Gastroesophageal sphincter (tissue), 4 donors: ENCODE results near the gene TSPAN5. TPM values are rescaled to one million over a fixed set of nuclear protein-coding genes. Genes with fewer than 3 reads are reported as not detected.

Source experiments
- ATAC-seq: fragments of 150-250 bp; one replicate; pipeline ENCODE4 v1.9.1; 2016; ENCODE audit warnings: mild to moderate bottlenecking, moderate library complexity
- H3K27ac ChIP-seq, 4 donors: fragments of 200-600 bp; sonication (generic) in 3 of 4; 1 replicate in 3 of 4; 2 replicates in 1 of 4; pipeline ENCODE4 v1.5.1; 2016 to 2019
- H3K27me3 ChIP-seq: fragments of 200-600 bp; sonication (generic); one replicate; pipeline ENCODE4 v1.5.1; 2019
- H3K36me3 ChIP-seq, 2 donors: fragments of 200-600 bp; sonication (generic); one replicate each; pipeline ENCODE4 v1.5.1; 2019; ENCODE audit warnings: control low read depth in 1 of 2
- H3K4me1 ChIP-seq, 3 donors: fragments of 200-600 bp; sonication (generic); 1 replicate in 2 of 3; 2 replicates in 1 of 3; pipeline ENCODE4 v1.5.1; 2016 to 2019; ENCODE audit warnings: control low read depth in 2 of 3
- H3K4me3 ChIP-seq, 2 donors: fragments of 200-600 bp; sonication (generic); one replicate each; pipeline ENCODE4 v1.5.1; 2019; ENCODE audit warnings: mild to moderate bottlenecking in 1 of 2, moderate library complexity in 1 of 2
- H3K9me3 ChIP-seq, 3 donors: fragments of 200-600 bp; sonication (generic); one replicate each; pipeline ENCODE4 v1.5.1; 2017 to 2019; ENCODE audit warnings: control low read depth in 2 of 3
- CTCF ChIP-seq, 4 experiments: fragments of 200-600 bp in 2 of 4; fragments of 450-650 bp in 2 of 4; sonication (generic) in 1 of 4; IDR thresholded peaks; one replicate each; pipeline ENCODE4 v1.5.1; 2017 to 2019; ENCODE audit warnings: antibody characterized with exemption in 4 of 4, mild to moderate bottlenecking in 2 of 4, moderate library complexity in 2 of 4
- EP300 ChIP-seq: sonication (generic); formaldehyde crosslinking; IDR thresholded peaks from one replicate; pipeline ENCODE4 v1.6.1; 2017; ENCODE audit warnings: antibody characterized with exemption, mild to moderate bottlenecking
- POLR2A ChIP-seq, 2 donors: fragments of 450-650 bp; IDR thresholded peaks; one replicate each; pipeline ENCODE4 v1.6.1; 2017; ENCODE audit warnings: antibody characterized with exemption in 2 of 2, mild to moderate bottlenecking in 2 of 2, moderate library complexity in 1 of 2
- POLR2AphosphoS5 ChIP-seq: sonication (generic); formaldehyde crosslinking; IDR thresholded peaks from one replicate; pipeline ENCODE4 v1.6.1; 2017; ENCODE audit warnings: antibody characterized with exemption
- WGBS, 2 donors: methylation state at CpG; one replicate each; pipeline ENCODE4 v1.1.5; 2018; ENCODE audit warnings: low coverage in 1 of 2; 5-methylcytosine and 5-hydroxymethylcytosine counted together
- total RNA-seq, 4 donors: library from RNA; depleted of rRNA; stranded (reverse); fragments of >200 nt; gene quantifications; one replicate each; pipeline ENCODE4 v1.1.0, GENCODE V29; 2016

TSPAN5 gene
- total RNA-seq, 4 donors from 2014 or later = 9.8 to 14.0 (median 12.2) TPM

DNA sequence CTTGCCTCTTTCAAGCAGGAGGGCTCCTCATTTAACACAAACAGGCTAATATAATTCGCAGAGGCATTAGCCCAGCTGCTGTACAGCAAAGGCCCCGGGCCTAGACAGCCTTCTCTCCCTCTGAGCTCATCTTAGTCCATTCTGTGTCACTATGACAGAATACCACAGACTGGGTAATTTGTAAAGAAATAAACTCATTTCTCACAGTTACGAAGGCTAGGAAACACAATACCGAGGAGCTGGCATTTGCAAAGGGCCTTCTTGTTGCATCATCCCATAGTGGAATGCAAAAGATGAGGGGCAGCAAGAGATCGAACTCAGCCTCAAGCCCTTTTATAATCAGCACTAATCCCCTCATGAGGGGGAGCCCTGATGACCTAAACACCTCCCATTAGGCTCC, 48.5 kb downstream of the TSPAN5 start:
- H3K27me3 ChIP-seq = no peaks in the 10 kb centered on the region
- peaks cover 0 to 6% (median 0%) of the 10 kb centered on the region in 3 donors for H3K9me3 ChIP-seq
- H3K27ac ChIP-seq = no peak overlapping the region
- WGBS, 2 donors = 63 to 88% methylated on average over 4 to 5 of the region's 5 CpGs
- ATAC-seq = no peak
- H3K36me3 ChIP-seq = no peaks in the 10 kb centered on the region
- H3K4me3 ChIP-seq = no peak overlapping the region
- no peaks in the 10 kb centered on the region for H3K4me1 ChIP-seq
- TF ChIP-seq POLR2AphosphoS5 = no peak
- no peak for TF ChIP-seq EP300

GRCh38 chr4:98608356-98608755, 50.1 kb downstream of the TSPAN5 start:
- H3K36me3 ChIP-seq = no peaks in the 10 kb centered on the region
- no peak overlapping the region for H3K27ac ChIP-seq
- H3K4me1 ChIP-seq = no peaks in the 10 kb centered on the region
- ATAC-seq = no peak
- WGBS, 2 donors = 35 to 79% methylated on average over 1 to 5 of the region's 5 CpGs
- no peak overlapping the region for H3K4me3 ChIP-seq
- no peaks in the 10 kb centered on the region for H3K27me3 ChIP-seq
- TF ChIP-seq POLR2A (IDR thresholded peaks at IDR 0.05) (no peak), EP300 (no peak), CTCF (IDR thresholded peaks at IDR 0.05) (no peak), POLR2AphosphoS5 (no peak)
- peaks cover 0 to 6% (median 0%) of the 10 kb centered on the region in 3 donors for H3K9me3 ChIP-seq

DNA sequence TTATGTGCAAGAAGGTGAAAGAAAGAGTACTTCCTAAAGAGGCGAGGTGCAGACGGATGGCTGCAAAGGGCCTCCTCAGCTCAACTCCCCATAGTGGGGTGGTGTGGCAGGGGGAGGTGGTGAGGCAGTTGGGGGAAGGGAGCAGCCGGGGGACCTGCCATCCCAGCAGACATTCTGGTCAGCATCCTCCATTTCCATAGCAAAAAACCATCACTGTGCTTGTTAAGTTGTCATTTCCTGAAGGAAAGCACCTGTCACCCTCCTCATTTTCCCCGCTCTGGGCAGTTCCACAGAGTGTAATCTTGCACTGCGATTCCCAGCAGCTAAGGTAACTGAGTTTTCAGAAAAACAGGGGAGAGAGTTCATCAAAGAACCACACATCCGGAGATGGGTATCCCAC, 51.5 kb downstream of the TSPAN5 start:
- Histone ChIP-seq H3K27me3 (no peaks in the 10 kb centered on the region), H3K4me1 (no peaks in the 10 kb centered on the region), H3K36me3 (no peaks in the 10 kb centered on the region), H3K27ac (no peak overlapping the region), H3K4me3 (no peak overlapping the region), H3K9me3 (peaks cover 0 to 6% (median 0%) of the 10 kb centered on the region in 3 donors)
- ATAC-seq = no peak
- TF ChIP-seq POLR2AphosphoS5 (no peak), EP300 (no peak), POLR2A (IDR thresholded peaks at IDR 0.05) (no peak), CTCF (IDR thresholded peaks at IDR 0.05) (no peak)
- 64 to 91% methylated on average over 3 to 6 of the region's 6 CpGs for WGBS, 2 donors

- 83% methylated on average over 3 of the region's 3 CpGs; no CpG with 5 or more reads in 1 of the 2 donors for WGBS, 2 donors
- Histone ChIP-seq H3K4me1 (no peaks in the 10 kb centered on the region), H3K36me3 (no peaks in the 10 kb centered on the region), H3K27me3 (no peaks in the 10 kb centered on the region), H3K27ac (no peak overlapping the region), H3K9me3 (peaks cover 0 to 17% (median 0%) of the 10 kb centered on the region in 3 donors), H3K4me3 (no peak overlapping the region)
- no peak for ATAC-seq
- TF ChIP-seq POLR2AphosphoS5 = no peak
- TF ChIP-seq POLR2A (IDR thresholded peaks at IDR 0.05) = no peak
- TF ChIP-seq CTCF (IDR thresholded peaks at IDR 0.05) = no peak
- TF ChIP-seq EP300 = no peak
Observed at GRCh38 chr4:98605216-98605615, 53.2 kb downstream of the TSPAN5 start.

- ATAC-seq = no peak
- H3K9me3 ChIP-seq = peaks cover 0 to 17% (median 0%) of the 10 kb centered on the region in 3 donors
- H3K4me1 ChIP-seq = no peaks in the 10 kb centered on the region
- TF ChIP-seq POLR2A (IDR thresholded peaks at IDR 0.05) (no peak), POLR2AphosphoS5 (no peak), EP300 (no peak), CTCF (IDR thresholded peaks at IDR 0.05) (no peak)
- H3K36me3 ChIP-seq = no peaks in the 10 kb centered on the region
- H3K27ac ChIP-seq = no peak overlapping the region
- H3K27me3 ChIP-seq = no peaks in the 10 kb centered on the region
- 100% methylated on average over 1 of the region's 1 CpG for WGBS, 2 donors
- no peak overlapping the region for H3K4me3 ChIP-seq
Observed at GRCh38 chr4:98604723-98605122, 53.7 kb downstream of the TSPAN5 start.
